ENCODE results near the gene ACOXL.
"Not testable (repeated sequence)": the region's sequence is repeated elsewhere in the genome, so short reads cannot be mapped to it uniquely, and the experiment has no call there.

Gene ACOXL

DNA sequence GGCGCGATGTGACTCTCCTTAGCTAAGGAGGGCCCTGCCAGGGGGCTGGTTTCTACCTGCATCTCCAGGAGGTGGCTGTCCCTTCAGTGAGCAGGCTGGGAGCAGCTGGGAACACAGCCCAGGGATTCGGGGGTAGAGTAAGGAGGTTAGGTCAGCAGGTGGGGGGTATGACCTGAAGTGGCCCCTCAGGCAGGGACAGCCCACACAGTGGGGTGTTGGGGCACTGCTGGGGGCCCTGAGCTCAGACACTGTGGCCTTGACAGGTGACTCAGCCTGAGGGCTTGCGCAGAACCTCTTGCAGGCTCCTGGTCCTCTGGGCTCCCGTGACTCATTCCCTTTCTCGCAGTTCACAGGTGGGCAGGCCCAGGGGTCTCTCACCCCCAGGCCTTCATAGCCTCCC, 202.6 kb downstream of the ACOXL start:
- DNase-seq, result no peak

DNA sequence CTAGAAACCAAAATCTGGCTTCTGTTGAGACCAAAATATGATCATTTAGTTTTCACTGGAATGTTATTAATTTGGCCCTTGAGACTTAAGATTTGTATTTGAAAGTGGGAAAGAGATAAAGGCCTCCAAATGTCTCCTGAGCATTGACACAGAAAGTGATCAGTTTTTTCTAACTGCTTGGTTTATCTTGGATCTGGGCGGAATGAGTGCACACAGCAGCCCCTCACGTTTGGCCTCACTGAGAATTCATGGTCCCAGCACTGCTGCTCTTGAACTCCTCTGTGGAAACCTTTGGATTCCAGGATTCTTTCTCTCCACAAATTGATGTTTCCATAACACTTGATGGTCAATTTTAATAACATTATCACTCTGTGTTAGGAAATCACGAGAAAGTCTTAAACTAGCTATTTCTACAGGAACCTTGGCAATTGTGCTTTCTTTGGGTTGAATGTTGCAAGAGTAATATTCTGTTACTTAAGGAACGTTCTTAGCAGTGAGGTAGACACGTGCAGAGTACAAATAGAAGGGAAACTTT, 208.1 kb downstream of the ACOXL start:
- no peak for DNase-seq

DNA sequence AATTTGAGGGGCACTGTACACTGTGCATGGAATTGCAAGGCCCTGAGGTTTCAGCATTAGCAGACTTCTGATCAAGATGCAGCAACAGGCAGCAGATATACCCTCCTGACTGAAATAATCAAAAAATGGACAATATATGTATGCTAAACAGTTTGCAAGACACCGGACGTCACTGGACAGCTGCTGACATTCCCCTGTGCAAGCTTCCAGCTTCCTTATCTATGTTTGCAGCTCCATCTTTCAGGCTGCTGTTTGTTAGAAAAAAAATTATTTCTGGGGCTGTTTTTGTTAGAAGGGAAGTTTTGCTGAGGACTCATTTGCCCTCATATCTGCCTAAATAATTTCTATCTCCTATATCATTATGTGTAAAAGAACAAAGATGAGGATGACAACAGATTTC, 208.9 kb downstream of the ACOXL start:
- DNase-seq, result no peak

DNA sequence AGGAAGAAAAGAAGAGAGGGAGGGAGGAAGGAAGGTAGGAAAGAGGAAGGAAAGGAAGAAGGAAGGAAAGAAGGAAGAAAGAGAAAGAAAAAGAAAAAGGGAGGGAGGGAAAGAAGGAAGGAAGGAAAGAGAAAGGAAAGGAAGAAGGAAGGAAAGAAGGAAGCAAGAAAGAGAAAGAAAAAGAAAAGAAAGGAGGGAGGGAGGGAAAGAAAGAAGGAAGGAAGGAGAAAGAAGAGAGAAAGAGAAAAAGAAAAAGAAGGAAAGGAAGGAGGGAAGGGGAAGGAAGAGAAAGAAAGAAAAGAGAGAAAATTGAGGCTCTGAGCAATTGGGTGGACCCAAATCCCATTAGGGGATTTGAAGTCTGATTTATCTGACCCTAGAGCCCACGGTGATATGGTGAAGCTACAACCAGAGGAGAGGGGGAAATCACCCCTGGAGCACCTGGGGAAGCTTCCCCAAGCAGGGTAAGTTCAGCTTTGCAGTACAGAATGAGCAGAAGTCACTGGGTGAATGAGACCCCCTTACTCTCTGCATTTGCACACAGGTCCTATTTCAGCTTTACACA, 210.8 kb downstream of the ACOXL start:
- DNase-seq, result no peak

DNA sequence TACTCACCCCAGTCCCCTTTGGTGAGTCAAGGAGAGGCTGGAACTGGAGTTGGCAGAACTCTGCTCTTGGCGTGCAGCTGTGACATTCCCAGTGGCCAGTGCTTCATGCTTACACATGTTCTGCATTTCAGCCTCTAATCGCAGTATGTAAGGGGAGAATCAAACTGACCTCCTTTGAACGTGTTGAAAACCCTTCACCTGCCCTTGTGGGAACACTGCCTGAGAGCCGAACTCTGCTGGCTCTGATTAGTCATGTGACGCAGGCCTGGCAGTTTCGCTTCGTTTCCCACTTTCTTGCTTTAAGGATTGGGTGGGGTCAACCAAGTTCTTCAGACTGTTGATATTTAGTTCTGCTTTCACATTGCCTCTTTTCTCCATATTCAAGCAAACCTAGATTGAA, 214.5 kb downstream of the ACOXL start:
- DNase-seq, result no peak

DNA sequence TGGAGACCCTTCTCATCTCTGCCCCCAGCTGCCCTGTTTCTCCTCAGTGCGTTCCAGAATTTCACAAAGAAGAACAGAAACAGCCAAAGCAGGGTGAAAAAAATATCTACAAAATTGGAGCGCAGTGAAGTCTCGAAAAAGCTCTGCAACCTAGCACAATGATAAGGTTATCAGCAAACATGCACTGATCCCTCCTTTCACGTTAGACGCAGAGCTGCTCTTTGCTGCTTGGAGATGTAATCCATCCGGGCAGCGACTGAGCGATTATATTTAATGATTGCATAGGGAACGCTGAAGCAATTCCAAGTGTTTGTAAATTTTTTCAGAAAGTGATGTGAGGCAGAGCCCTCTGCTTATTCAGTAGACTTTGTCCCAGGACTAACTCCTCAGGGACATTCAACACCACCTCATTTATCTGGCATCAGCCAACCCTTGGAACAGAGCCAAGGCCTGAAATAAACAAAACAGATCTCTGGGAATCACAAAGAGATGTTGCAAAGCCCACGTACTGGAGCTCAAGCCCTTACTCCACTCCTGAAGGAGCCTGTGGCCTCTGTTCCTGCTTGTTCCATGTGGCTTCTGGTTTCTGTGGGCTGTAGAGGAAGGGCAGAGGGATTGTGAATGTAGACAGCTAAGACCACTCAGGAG, 215.8 kb downstream of the ACOXL start:
- DNase-seq, result no peak

DNA sequence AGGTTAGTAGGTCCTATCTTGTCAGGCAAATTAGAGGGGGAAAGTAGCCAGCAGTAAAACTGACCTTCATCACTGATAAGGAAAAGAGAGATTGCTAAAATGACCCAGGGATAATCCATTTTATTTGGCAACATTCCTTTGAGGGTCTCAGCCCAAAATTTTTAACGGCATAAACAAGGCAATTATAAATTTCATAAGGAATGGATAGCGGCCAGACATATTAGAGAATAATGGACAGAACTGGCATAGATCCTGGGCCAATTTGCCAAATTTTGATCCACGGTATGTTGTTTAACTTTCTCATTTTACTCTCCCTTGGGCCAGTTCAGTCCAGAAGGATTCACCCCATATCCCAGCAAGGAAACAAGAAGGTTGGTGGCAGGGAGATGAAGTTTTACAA, 217.9 kb downstream of the ACOXL start:
- DNase-seq, result no peak

DNA sequence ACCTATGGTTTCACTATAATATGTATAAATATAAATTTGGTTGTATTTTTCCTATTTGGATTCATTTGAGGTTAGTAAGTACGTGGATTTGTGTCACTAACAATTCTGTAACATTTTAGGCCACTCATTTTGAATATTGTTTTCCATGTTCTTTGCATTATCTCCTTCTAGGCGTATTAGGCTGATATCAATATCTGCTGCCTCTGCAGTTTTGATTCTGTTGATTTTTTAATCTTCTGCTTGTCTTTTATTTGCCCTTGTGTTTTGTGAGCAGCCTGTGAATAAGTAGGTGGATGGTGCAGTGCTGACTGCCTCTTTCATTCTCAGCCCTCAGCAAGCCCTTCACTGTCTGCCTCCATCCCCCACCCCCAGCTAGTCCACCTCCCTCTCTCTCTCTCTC, 222.7 kb downstream of the ACOXL start:
- DNase-seq, result no peak

DNA sequence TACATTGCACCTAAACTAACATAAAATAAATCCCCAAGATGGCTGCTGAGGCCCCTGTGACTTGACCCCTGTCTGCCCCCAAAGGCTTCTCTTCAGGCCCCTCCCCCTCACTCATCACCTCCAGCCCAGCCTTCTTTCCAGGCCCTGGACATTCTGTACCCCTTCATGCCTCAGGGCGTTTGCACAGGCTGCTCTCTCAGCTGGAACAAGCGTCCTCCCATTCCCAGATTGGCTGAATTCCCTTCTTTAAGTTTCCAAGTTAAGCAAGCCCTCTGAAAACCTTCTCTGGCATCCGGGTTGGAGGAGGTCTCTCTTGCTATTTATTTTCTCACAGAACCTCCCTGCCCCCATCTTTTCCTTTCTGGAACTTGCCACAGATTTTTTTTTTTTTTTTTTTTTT, 223.2 kb downstream of the ACOXL start:
- DNase-seq, result no peak

DNA sequence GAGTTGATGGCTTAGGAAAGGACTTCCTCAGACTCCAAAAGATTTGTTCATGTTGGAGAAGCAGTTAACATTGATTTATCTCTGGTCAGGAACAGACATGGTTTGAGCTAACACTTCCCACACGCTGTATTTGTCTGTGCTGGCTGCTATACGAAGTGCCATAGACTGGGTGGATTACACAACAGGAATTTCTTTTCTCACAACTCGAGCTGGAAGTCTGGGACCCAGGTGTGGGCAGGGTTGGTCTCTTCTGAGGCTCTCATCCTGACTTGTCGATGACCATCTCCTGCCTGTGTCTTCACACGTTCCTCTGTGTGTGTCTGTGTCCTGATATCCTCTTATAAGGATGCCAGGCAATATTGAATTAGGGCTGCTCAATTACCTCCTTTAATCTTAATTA, 224.9 kb downstream of the ACOXL start:
- no peak for DNase-seq

DNA sequence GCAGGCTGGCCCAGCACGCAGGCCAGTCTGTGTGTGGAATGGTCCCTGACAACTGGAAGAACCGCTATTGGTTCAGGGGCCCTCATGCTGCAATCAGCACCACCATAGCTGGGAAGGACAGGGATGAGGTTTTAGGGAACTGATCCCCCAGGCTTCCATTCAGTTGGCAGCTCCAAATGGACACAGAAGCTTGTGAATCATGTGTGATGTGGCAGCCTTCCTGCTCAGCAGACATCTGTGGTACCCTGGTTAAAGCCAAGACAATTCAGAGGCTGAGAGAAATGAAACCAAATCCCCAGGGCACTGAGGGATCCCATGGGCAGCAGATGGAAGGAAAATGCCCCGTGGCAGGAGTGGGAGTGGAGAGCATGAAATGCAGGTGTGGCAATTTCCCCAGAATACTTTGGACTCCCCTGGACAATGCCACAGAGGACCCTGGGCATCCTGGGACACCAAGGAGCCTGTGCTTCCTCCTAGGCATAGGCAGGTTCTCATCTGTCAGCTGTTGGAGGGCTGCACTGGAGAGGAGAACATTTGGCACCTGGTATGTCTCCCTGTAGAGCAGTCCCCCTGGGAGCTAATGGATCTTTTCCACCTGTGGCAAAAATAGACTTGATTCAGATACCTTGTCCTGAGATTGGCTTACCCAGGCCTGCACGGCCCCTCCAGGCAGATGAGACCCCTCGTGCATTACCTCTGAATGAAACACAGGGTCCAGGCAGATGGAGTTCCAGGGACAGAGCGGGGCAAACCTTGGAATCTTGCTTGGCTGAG, 226.2 kb downstream of the ACOXL start:
- DNase-seq, result no peak

DNA sequence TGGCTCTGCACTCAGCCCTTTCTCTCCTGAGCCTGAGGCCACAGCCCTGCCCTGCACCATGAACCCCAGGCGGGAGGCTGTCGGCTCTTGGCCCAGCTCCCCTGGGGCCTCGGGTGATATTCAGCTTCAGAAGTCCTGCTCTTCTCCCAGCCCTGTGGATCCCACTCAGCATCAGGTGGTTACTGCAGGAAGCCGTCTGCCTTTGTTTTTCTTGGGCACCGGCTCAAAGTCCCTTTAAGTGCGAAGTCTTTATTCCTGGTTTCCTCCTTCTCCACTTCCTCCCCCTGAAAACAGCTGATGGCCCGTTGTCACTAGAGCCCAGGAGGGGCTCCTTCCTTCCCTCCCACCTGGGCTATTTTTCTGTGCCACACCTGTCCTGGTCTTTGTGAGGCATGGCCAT, 226.8 kb downstream of the ACOXL start:
- DNase-seq, result no peak

DNA sequence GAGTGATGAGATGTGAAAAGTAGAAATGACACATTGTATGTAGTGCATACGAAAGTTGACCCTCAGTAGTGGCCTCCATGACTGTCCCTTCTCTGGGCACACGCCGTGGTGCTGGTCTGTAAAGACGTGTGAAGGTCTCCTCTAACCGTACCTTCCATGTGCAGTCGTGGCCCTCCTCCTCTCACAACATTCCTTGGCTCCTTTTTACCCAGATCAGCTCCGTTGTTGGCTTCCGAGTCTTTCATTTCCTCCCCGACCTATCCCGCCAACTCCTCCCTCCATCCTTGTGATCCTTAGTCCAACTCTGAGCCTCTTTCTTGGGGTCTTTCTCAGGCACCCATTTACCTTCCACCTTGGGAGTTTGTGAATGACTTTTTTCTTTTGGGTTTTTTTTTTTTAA, 227.9 kb downstream of the ACOXL start:
- DNase-seq, result no peak

DNA sequence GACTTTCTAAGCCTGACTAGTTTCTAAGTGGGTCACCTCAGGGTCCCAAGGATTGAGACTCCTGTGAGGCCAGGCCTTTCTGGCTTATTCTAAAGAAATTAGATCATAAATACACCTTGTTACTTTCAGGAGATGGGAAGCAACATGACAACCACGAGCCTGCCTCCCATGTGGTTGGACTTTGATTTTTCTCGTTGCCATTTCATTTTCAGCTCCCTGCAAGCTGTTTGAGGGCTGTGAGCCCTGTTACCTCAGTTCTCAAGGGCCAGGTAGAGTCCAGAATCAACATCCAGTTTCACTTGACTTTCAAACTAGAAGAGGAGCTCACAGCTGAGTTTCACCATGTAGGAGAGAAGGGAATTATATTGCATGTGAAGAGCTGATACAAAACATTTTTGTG, 228.6 kb downstream of the ACOXL start:
- DNase-seq, result no peak

DNA sequence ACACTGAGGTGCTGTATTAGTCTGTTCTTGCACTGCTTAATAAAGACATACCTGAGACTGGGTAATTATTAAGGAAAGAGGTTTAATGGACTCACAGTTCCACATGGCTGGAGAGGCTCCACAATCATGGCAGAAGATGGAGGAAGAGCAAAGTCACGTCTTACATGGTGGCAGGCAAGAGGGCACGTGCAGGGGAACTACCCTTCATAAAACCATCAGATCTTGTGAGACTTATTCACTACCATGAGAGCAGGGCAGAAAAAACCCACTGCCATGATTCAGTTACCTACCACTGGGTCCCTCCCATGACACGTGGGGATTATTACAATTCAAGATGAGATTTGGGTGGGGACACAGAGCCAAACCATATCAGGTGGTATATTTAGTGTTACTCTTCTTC, 229.3 kb downstream of the ACOXL start:
- DNase-seq, result not testable (repeated sequence)

DNA sequence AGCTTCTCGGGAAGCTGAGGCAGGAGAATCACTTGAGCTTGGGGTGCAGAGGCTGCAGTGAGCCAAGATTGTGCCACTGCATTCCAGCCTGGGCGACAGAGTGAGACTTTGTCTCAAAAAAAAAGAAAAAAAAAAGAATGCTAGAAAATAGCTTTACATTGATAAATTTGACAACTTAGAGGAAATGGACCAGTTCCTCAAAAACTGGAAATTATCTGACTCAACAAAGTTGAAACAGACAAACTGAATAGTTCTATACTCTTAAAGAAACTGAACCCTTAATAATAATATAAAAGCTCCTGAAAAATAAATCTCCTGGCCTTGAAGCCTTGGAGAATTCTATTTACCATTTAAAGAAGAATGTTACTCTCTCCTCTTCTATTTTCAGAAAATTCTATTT, 237.3 kb downstream of the ACOXL start:
- no peak for DNase-seq

DNA sequence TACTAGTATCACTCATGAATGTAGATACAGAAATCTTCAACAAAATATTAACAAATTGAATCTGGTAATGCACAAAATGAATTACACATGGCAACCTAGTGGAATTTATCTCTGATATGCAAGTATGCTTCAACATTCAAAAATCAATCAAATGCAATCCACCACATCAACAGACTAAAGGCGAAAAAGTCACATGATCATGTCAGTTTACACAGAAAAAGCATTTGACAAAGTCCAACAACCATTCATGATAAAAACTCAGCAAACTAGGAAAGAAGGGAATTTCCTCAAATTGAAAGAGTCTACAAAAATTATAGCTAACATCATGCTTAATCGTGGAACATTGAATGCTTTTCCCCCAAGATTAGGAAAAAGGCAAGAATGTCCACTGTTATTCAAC, 237.8 kb downstream of the ACOXL start:
- no peak for DNase-seq

DNA sequence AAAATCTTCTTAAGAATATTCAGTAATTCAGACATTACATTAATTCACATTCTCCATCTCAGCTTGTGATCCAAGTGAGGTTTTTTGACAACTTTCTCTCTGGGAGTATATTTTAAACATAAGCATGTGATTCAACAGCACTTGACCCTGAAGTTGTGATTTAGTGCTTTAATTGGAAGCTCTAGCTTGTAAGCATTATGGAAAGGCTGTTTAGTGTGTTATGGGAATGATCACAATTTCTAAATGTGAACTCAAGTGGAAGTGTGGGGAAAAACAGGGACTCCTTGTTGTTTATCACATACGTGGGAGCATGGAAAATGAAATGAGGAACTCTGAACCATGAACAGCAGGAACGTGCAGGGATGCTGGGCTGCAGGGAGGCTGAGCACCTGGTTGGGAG, 239.4 kb downstream of the ACOXL start:
- DNase-seq, result no peak

DNA sequence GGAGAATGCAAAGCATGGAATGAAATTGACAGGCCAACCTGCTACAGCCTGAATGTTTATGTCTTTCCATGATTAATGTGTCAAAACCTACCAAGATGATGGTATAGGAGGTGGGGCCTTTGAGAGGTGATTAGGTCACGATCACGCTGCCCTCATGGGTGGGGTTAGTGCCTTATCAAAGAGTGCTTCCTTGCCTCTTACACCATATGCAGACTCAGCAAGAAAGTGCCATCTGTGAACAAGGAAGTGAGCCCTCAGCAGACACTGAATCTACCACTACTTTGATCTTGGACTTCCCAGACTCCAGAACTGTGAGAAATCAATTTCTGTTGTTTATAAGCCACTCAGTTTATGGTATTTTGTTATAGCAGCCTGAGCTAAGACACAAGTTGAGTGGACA, 240.9 kb downstream of the ACOXL start:
- peak; percentile 15 for DNase-seq

DNA sequence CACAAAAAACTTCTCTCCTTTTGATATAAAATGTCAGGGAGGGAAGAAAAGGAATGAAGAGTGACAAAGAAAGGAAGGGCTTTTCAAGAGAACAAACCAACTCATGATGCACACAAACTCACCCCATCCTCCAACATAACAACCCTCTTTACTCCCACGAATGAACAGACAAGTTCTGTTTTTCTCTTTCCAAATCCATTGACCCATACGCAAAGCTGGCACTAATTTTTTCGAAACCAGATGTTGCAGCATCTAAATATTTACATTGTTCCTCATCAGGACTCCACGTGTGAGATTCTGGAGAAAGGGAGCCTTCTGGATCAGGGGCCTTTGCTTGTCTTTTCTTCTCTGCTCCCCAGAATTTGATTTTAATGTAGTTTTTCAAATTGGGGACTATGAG, 245.0 kb downstream of the ACOXL start:
- no peak for DNase-seq

DNA sequence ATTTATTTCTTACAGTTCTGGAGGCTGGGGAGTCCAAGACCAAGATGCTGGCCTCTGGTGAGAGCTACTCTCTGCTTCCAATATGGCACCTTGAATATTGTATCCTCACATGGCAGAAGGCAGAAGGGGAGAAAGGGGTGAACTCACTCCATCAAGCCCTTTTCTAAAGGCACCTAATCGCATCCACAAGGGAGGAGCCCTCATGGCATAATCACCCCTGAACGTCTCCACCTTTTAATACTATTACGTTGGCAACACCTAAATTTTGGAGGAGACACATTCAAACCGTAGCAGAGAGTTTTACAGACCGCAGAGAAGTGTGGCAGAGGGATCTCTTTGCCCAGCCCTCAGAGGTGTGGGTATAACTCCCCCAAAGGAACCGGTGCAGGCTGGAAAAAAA, 245.8 kb downstream of the ACOXL start:
- DNase-seq, result no peak

DNA sequence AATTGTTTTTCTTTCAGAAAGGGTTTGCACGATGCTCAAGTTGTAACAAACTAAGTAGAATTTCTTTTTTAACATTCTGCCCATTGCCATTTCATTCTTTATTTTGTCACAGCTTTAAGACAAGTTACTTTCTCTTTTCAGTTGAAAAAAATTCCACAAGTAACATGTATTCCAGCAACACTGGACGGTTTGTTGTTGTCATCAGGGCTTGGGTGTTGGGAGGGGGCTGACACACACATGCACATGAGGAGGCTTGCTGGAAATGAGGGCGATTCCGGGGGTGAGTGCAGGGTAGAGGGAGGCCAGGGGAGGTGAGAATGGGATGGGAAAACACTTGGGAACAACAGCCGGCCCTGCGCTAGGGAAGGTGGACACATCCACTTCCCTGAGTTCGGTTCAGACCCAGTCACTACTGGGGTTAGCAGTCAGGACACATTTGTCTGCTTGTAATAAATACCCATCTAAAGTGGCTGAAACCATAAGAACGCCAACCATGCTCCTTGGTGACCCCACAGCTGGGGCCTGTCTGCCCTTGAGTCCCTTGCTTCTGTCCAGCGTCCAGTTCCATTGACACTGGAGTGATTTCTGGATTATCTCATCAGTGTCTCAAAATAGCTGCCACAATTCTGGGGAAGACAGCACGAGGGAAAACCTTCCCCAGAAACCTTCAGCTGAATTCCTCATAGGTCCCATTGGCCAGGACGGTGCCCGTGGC, 246.5 kb downstream of the ACOXL start:
- no peak for DNase-seq

DNA sequence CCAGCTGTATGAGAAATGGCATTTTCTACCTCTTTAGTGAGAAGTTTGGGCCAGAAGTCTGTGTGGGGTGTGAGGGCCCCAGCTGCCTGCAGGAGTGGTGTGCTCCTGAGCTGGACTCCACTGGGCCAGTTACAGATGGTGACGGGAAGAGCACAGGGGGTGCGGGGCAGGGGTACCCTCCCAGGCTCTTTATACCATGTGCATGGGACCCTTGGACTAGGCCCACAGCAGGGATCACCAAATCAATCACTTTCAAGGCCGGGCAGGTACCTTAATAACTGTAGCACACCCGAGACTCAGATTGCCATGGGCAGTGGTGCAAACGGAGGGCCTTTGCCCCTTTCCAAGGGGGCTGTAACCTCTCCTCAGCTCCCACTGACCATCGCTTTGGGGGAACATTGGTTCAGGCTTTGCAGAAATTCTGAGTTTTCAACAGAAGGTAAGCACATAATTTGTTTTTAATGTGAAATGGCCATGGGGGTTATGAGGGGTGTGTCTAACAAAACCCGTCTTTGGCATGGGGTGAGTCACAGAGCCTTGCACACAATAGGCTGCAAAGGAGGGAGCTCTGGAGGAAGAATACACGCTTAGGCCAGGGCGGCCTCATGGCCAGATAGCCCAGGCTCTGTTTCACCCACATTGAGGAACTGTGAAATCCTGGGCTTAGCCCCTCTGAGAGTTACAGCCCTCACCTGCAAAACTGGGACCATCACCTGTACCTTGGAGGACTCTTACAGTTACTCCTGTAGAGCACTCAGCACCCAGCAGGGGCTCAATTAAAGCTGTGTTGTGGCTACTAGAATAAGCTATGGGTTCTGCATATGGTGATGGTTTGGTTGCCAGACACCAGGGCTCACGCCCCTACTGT, 247.3 kb downstream of the ACOXL start:
- no peak for DNase-seq

All from hematopoietic multipotent progenitor cell treated with erythropoietin and hydrocortisone succinate and interleukin-3 and kit ligand, for 6 days (in vitro differentiated cells).